Mononuclear cell (primary cell): ENCODE measurements around the gene NCKAP5. TPM values are rescaled to one million over a fixed set of nuclear protein-coding genes. Genes with fewer than 3 reads are reported as not detected.

Experiments used
- H3K27me3 ChIP-seq: 2 replicates; pipeline ENCODE4 v1.6.0; 2011; ENCODE audit warnings: low read length, control low read depth; ENCODE audit not compliant: insufficient read depth
- H3K4me1 ChIP-seq: 2 replicates; pipeline ENCODE4 v1.5.1; 2011; ENCODE audit warnings: mild to moderate bottlenecking, low read length, control low read depth; ENCODE audit not compliant: insufficient read depth
- H3K4me3 ChIP-seq: 2 replicates; pipeline ENCODE4 v1.5.1; 2011; ENCODE audit warnings: mild to moderate bottlenecking, low read length, moderate library complexity
- H3K9me3 ChIP-seq: 2 replicates; pipeline ENCODE4 v1.5.1; 2011; ENCODE audit warnings: low read depth, mild to moderate bottlenecking, control low read depth, low read length
- total RNA-seq: library from RNA; depleted of rRNA; stranded (reverse); fragments of >200 nt; gene quantifications from one replicate; pipeline ENCODE4 v1.2.3, GENCODE V29; 2012

NCKAP5 gene
- total RNA-seq, 1 donor: under 0.01 TPM

DNA sequence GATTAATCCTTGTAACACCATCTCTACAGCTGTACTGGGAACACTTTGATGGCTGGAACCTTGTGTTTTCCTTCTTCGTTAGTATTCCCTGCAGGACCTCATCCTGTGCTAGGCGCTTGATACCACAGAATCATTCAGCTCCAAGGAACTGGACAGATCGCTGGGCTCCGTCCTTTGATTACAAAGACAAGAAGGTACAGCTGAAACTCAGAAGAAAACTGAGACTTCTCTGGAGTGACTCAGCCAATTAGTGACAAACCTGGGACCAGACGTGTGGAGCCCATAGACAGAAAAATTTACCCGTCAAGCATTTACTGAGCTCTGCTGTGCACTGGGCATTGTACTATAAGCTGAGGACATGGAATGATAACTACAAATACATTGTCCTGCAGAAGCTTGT, 67.3 kb downstream of the NCKAP5 start:
- no peaks in the 10 kb centered on the region for H3K9me3 ChIP-seq
- no peaks in the 10 kb centered on the region for H3K27me3 ChIP-seq
- H3K4me1 ChIP-seq: no peaks in the 10 kb centered on the region
- no peak overlapping the region for H3K4me3 ChIP-seq

DNA sequence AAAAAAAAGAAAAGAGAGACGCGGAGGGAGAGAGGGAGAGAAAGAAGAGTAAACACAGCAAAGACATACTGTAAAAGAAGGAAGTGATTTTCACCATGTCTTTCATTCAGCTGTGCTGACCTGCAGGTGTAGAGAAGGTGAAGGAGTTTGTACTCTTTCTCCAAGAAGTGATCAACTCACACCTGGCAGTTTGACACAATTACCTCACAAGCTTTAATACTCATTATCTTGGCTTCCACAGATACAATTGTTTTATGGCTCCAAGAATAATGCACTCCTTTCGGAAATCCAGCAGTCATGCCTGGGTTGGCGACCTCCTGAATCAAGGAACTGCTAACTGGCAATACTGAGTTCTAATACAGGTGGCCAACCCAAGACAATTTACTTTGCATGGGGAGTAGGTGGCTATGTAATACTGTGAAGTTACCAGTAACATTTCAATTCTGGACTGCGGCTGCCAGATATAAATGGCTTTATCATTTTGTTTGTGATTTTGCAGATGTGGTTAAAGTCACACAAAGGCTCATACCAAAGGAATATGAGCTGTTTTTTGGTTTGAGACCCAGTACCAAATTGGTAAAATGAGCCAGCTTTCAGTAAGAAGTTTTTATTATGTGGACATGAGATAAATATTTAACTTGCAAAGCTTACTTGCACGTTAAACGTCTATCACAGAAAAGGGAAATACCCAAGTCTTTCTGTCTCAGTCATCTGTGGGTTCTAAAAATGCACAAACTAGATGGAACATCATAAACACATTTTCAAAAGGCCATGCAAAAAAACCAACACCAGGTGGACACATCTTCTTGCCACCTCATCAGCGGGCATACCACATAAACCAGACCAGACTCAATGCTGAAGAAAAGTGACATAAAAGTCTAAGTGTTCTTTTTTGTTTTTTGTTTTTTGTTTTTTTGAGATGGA, 69.3 kb downstream of the NCKAP5 start:
- Histone ChIP-seq H3K9me3 (no peaks in the 10 kb centered on the region), H3K4me3 (no peak overlapping the region), H3K27me3 (no peaks in the 10 kb centered on the region), H3K4me1 (no peaks in the 10 kb centered on the region)

DNA sequence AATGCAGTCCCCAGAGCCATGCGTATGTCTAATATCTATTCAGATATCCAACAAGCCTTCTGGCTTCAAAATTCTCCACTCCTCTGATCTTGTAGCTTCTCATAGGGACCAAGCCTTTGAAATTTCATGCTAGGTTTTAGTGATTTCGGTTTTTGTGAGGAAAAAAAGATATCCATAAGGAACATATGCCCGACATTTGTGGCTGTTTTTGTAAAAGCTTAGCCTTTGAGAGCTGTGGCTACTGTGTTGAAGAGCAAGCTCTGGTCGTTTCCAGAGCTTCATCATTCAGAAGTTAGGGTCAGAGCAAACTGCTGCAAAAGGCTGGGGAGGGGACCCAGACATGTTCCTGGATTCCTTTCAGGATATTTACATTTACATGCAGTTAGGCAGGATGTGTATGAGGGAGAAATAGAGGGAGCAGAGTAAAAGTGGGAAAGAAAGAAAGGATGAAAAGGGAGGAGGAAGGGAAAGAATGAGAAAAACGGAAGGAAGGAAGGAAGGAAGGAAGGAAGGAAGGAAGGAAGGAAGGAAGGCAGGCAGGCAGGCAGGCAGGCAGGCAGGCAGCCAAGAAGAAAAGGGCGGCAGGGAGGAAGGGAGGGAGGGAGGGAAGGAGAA, 70.2 kb downstream of the NCKAP5 start:
- H3K4me1 ChIP-seq: no peaks in the 10 kb centered on the region
- H3K4me3 ChIP-seq: no peak overlapping the region
- no peaks in the 10 kb centered on the region for H3K9me3 ChIP-seq
- no peaks in the 10 kb centered on the region for H3K27me3 ChIP-seq

DNA sequence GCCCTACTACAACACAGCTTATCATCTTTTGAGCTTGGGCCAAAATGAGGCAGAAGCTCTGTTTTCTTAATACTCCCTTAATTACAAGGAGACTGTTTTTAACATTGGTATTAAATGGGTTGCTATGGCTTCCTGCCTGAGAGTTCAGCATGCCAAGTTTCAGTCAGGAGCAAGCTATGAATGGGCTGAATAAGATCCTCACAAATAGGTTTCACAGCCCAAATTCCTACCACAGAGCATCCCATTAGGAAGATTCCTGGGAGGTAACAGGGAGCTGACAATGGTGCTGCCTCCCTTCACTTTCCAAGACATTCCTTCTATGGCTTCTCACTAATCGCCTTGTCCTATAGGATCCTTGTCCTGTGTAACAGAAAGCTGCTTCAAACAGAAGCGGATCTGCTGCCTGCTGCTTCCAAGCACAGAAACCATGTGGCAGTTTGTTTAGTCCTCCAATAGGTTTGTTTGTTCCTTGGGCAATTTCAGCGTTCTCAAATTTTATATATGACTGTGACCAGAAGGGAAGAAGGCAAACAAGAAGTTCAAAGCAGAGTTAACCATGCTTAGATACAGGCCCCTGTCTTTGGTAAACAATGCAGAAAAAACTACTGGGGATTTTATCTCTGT, 70.9 kb downstream of the NCKAP5 start:
- Histone ChIP-seq H3K27me3 (no peaks in the 10 kb centered on the region), H3K4me1 (no peaks in the 10 kb centered on the region), H3K4me3 (no peak overlapping the region), H3K9me3 (no peaks in the 10 kb centered on the region)

DNA sequence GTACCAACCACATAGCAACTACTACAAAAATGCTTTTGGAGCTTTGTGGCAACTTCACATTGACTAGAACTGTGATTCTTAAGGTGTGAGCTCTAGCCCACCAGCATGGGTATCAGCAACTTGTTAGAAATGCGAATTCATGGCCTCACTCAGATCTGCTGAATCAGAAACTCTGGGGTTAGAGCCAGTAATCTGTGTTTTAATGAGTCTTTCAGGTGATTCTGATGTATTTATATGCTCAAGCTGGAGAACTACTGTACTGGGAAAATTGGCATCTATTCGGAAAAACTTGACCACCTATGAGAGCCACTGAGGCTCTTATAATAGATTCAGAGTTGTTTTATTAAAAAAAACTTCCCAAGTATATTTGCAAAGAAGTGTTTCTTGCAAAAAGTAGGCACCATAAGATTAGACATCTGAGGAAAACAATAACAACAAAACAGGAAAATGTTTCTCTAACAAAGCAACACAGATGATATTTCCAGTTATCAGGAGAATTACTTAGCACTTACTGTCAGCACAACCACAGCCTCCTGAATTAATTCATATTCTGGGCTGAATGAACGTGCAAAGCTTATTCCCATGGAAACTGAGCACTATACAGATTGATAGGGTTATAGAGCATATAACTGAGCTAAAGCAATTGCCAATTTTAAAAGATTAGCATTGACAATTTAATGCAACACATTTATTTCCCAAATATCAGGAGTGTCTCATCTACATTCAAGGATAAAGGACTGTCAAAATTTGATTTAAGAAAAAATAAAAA, 71.6 kb downstream of the NCKAP5 start:
- no peak overlapping the region for H3K4me3 ChIP-seq
- H3K4me1 ChIP-seq: no peaks in the 10 kb centered on the region
- H3K9me3 ChIP-seq: no peaks in the 10 kb centered on the region
- no peaks in the 10 kb centered on the region for H3K27me3 ChIP-seq

DNA sequence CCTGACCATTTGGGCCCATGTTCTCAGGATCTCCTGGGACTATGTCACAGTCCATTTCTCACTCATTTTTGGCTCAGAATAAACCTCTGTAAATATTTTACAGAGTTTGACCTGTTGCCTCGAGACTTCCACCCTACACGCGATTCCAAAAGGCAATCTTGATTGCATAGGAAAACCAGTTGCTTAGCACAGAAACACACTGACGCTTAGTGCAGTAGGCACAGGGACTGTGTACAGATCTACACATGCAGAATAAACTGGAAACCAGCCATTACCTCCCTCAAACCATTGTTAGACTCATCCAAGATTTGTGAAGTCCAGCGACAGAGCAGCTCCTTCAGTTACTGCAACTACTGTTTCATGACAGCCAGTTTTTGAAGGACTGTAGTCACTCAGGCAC, 73.0 kb downstream of the NCKAP5 start:
- Histone ChIP-seq H3K9me3 (no peaks in the 10 kb centered on the region), H3K27me3 (no peaks in the 10 kb centered on the region), H3K4me1 (no peaks in the 10 kb centered on the region), H3K4me3 (no peak overlapping the region)

DNA sequence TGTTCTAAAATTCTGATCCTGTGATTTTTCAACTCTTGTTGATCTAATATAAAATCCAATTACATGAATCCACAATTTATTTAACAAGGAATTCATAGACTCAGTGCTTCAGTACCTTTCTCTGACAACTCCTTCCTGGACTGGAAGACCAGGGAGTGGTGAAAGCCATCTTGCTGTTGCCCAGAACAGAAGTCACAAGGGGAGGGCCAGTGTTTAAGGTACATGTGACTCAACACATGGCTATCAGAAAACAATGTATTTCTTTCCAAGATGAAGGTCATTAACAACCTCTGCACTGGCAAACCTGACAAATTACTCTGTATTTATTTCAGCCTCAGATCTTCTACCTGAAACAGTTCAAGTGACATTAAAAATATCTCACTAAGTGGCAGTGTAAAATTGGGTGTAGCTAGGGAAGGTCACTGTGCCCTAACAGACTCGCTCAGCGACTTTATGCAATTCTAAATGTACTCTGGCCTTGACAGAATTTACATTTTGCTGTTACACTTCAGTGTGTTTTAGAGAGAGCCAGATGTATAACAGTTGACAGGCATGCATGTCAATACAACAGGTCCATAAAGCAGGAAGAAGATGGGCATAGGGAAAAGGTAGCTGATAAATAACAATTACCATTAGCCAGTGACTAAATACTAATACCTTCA, 75.4 kb downstream of the NCKAP5 start:
- no peaks in the 10 kb centered on the region for H3K4me1 ChIP-seq
- no peaks in the 10 kb centered on the region for H3K9me3 ChIP-seq
- no peaks in the 10 kb centered on the region for H3K27me3 ChIP-seq
- no peak overlapping the region for H3K4me3 ChIP-seq

DNA sequence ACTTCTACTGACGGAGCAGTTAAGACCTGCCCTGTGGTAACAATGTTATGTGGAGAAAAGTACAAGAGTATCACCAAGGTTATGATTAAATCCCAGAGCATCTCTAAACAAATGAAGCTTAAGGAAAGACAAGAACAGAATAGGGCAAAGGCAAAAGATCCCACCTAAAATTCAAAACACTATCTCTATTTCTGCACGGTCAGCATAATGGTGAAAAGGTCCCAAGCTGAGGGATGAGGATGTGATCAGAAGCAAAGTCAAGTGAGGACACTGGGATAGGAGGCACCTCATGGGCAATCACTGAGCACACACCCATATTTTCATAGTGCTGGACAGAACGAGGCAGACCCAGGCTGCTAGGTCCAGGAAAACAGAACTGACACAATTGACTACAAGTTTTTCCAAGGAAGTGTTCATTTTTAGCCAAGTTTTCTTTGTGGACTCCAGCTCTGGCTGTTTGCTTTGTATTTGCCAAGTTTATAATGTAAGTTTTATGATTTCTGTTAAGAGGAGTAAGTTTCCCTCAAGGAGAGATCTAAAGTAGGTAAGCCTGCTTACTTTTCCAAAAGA, 77.8 kb downstream of the NCKAP5 start:
- no peaks in the 10 kb centered on the region for H3K4me1 ChIP-seq
- no peaks in the 10 kb centered on the region for H3K27me3 ChIP-seq
- no peaks in the 10 kb centered on the region for H3K9me3 ChIP-seq
- H3K4me3 ChIP-seq: no peak overlapping the region

DNA sequence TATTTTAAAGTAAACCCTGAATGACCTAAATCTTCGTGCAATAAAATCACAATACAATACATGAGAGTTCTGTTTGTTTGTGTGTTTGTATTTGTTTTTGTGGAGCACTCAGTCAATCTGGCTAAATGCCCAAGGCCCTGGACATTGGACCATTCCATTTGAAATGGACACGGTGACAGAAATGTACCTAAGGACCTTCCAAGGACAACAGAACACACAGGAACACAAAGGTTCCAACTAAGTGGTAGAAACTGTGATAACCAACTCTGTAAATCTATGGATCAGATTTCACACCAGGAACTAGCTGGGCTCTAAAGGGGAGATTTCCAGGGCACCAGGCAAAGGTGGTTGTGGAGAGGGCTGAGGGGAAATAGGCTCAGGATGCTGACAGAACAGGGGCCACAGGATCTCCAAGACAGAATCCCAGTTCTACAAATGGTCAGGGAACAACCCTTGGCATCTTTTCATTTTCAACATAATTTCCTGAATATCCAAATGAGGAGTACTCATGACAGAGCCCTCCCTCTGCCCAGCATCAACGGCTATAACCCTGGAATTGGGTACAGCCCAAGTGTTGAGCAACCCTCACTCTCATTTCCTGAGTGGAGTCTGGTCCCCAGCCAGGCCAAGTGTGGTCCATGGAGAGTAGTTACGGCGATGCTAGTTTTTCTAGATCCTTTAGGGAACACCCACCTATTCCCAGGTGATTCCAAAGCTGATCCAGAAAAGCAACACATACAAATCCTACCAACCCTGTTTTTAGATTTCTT, 78.4 kb downstream of the NCKAP5 start:
- no peaks in the 10 kb centered on the region for H3K4me1 ChIP-seq
- no peaks in the 10 kb centered on the region for H3K27me3 ChIP-seq
- H3K4me3 ChIP-seq: no peak overlapping the region
- H3K9me3 ChIP-seq: no peaks in the 10 kb centered on the region

DNA sequence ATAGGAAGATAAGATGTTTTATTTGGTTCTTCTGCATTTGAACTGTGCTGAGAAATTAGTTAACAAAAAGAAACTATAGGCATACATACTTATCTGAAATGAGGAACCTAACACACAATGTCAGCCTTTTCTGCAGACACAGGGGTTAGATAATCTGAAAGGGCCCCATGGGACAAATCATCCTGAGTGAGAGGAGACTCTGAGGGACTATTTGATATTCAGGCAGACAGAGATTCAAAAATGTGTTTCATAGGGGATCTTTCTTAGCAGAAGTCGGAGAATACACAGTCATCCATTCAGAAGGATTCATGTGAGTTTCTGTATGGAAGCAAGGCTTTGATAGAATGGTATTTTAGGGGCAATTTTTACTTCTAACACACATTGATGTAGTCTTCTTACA, 79.1 kb downstream of the NCKAP5 start:
- Histone ChIP-seq H3K27me3 (no peaks in the 10 kb centered on the region), H3K4me3 (no peak overlapping the region), H3K9me3 (no peaks in the 10 kb centered on the region), H3K4me1 (no peaks in the 10 kb centered on the region)

DNA sequence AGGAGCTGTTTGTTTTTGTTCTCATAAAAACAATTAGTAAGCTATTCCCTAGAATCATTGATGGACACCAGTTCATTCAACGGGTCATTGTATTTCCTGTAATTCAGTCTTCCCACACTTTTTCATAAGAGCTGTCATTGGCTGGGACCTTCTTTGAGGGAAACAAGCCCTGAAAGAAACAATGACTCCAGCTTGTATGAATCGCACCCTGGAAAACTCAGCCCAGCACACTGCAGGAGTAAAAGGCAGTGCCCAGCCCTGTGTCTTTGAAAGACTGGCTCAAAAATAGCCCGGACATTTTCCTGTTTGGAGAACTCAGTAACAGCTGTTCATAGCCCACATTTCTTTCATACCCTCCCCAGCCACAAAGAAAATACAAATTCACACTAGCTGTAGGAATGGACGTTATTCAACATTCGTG, 81.5 kb downstream of the NCKAP5 start:
- H3K9me3 ChIP-seq: no peaks in the 10 kb centered on the region
- no peaks in the 10 kb centered on the region for H3K4me1 ChIP-seq
- no peak overlapping the region for H3K4me3 ChIP-seq
- H3K27me3 ChIP-seq: no peaks in the 10 kb centered on the region

DNA sequence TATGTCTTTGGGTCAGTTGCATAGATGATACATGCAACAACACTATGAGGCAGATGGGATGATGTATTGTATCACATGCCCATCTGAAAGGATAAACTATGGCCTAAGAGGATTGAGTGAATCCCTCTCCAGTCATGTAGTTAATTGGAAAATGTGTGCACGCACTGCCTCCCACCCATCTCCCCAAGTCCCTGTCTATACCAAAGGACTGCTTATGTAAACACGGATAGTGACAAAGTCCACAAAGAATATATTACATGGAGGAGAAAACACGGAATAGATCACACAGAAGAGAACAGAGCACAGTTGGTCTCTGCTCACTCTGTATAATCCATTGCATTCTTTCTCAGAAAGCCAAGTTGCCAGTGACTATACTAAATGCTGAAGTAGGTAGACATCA, 82.4 kb downstream of the NCKAP5 start:
- Histone ChIP-seq H3K4me3 (no peak overlapping the region), H3K27me3 (no peaks in the 10 kb centered on the region), H3K9me3 (no peaks in the 10 kb centered on the region), H3K4me1 (no peaks in the 10 kb centered on the region)

DNA sequence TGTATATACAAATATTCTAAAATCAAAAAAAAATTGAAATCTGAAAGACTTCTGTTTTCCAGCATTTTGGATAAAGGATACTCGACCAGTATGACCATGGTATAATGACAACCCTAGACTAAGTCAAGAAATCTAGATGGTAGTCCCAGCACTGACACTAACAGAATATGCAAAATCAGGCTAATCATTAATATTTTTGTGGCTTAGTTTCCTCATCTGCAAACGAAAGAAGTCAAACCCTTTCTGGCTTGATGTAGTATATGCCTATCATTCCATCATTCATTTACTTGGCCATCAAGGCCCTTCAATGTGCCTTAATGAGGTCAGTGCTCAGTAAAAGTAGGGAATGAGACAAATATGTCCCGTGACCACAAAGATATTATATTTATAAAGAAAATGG, 83.5 kb downstream of the NCKAP5 start:
- no peak overlapping the region for H3K4me3 ChIP-seq
- no peaks in the 10 kb centered on the region for H3K9me3 ChIP-seq
- H3K4me1 ChIP-seq: no peaks in the 10 kb centered on the region
- H3K27me3 ChIP-seq: no peaks in the 10 kb centered on the region

DNA sequence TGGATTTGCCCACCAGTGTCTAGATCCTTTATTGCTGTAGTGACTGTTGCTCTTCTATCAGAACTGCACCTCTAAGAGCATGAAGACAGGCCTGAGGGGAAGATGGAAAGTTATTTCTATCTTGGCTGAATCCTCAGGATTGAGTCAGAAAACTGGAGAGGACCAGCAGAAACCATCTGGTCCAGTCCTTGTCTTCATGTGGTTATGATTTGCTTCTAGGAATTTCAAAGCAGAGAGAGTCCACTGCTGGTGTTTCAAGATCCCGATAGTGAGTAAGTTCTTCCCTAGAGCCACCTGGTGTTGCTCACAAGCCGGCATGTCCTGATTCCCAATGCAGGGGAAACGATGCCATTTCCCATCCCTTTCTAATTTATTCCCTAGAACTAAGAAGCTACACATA, 84.2 kb downstream of the NCKAP5 start:
- Histone ChIP-seq H3K4me1 (no peaks in the 10 kb centered on the region), H3K9me3 (no peaks in the 10 kb centered on the region), H3K4me3 (no peak overlapping the region), H3K27me3 (no peaks in the 10 kb centered on the region)
